CD8-positive, alpha-beta memory T cell (primary cell): Measurements from ENCODE around the gene ITGAL. TPM values are rescaled to one million over a fixed set of nuclear protein-coding genes. Genes with fewer than 3 reads are reported as not detected.

Experiments
- CTCF ChIA-PET: fragments of 350-600 bp; sonication (Branson Sonifier 250); formaldehyde crosslinking; loops from one replicate; lab custom pipeline; 2021; ENCODE audit warnings: antibody characterized with exemption; lab: Charles Lee
- POLR2A ChIA-PET: fragments of 350-600 bp; sonication (Branson Sonifier 250); formaldehyde crosslinking; loops from one replicate; lab custom pipeline; 2021; ENCODE audit warnings: antibody characterized with exemption; lab: Charles Lee
- DNase-seq, 5 donors: peaks; one replicate each; pipeline versions ENCODE4 v3.0.0 to v3.0.0-alpha.2; 2020 to 2022; ENCODE audit warnings: mixed read lengths in 1 of 5
- H3K27ac ChIP-seq: one replicate; pipeline ENCODE4 v1.7.0; 2013; ENCODE audit warnings: low read depth, mild to moderate bottlenecking, low read length, moderate library complexity
- H3K27me3 ChIP-seq: 2 replicates; pipeline ENCODE4 v1.7.0; 2013; ENCODE audit warnings: low read length, mild to moderate bottlenecking; ENCODE audit not compliant: insufficient read depth, poor library complexity, severe bottlenecking
- H3K36me3 ChIP-seq: 2 replicates; pipeline ENCODE4 v1.7.0; 2013; ENCODE audit warnings: mild to moderate bottlenecking, low read length, moderate library complexity; ENCODE audit not compliant: insufficient read depth
- H3K4me1 ChIP-seq: 2 replicates; pipeline ENCODE4 v1.7.0; 2013; ENCODE audit warnings: mild to moderate bottlenecking, low read length, moderate library complexity; ENCODE audit not compliant: insufficient read depth
- H3K4me3 ChIP-seq: 2 replicates; pipeline ENCODE4 v1.7.0; 2013; ENCODE audit warnings: mild to moderate bottlenecking, low read length
- H3K9me3 ChIP-seq: 2 replicates; pipeline ENCODE4 v1.7.0; 2013; ENCODE audit warnings: mild to moderate bottlenecking, low read length
- H3K27ac Mint-ChIP-seq, 8 donors: one replicate each; pipeline ENCODE4 v1.8.0; 2020 to 2021; ENCODE audit warnings: mixed read lengths in 8 of 8, mild to moderate bottlenecking in 6 of 8, inconsistent platforms in 3 of 8, moderate library complexity in 3 of 8
- H3K27me3 Mint-ChIP-seq, 2 donors: one replicate each; pipeline ENCODE4 v1.8.0; 2020 to 2021; ENCODE audit warnings: mixed read lengths in 2 of 2, mild to moderate bottlenecking in 1 of 2, moderate library complexity in 1 of 2
- H3K36me3 Mint-ChIP-seq, 3 donors: one replicate each; pipeline ENCODE4 v1.8.0; 2020 to 2021; ENCODE audit warnings: mixed read lengths in 3 of 3, inconsistent platforms in 1 of 3, mild to moderate bottlenecking in 1 of 3
- H3K4me1 Mint-ChIP-seq, 3 donors: one replicate each; pipeline ENCODE4 v1.8.0; 2020 to 2021; ENCODE audit warnings: mixed read lengths in 3 of 3, inconsistent platforms in 1 of 3, mild to moderate bottlenecking in 1 of 3
- H3K4me3 Mint-ChIP-seq, 7 donors: one replicate each; pipeline ENCODE4 v1.8.0; 2020 to 2021; ENCODE audit warnings: mixed read lengths in 7 of 7, mild to moderate bottlenecking in 6 of 7, moderate library complexity in 4 of 7, inconsistent platforms in 2 of 7
- H3K9me3 Mint-ChIP-seq, 5 donors: one replicate each; pipeline ENCODE4 v1.8.0; 2020 to 2022; ENCODE audit warnings: mixed read lengths in 5 of 5, mild to moderate bottlenecking in 3 of 5, moderate library complexity in 2 of 5, inconsistent platforms in 1 of 5
- polyA plus RNA-seq: library from polyadenylated mRNA; unstranded; fragments of 300-500 nt; fragmentation: Illumina TruSeq; gene quantifications from one replicate; pipeline ENCODE4 v1.2.3, GENCODE V29; 2021
- total RNA-seq, 2 experiments: library from RNA; stranded (reverse); gene quantifications; one replicate each; pipeline ENCODE4 v1.2.3, GENCODE V29; 2021

ITGAL gene
- total and polyA plus RNA-seq, 3 experiments from 2014 or later, result 256 to 363 (median 333) TPM

DNA sequence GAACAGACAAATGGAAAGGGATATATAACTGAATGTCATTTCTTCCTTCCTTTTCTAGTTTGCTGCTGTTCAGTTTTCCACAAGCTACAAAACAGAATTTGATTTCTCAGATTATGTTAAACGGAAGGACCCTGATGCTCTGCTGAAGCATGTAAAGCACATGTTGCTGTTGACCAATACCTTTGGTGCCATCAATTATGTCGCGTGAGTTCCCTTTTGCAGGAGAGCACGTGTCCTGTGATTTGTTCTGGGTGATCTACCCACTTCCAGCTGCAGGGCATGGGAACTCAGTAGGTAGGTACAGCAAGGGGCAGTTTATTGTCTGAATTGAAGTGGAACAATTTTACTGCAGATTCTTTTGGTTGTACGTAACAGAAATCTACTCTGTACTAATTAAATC is 8.8 kb downstream of the ITGAL start:
- Mint-ChIP-seq H3K4me1 (peaks cover 46 to 75% (median 63%) of the 10 kb centered on the region in 3 donors), H3K4me3 (no peak overlapping the region), H3K9me3 (no peaks in the 10 kb centered on the region)

DNA sequence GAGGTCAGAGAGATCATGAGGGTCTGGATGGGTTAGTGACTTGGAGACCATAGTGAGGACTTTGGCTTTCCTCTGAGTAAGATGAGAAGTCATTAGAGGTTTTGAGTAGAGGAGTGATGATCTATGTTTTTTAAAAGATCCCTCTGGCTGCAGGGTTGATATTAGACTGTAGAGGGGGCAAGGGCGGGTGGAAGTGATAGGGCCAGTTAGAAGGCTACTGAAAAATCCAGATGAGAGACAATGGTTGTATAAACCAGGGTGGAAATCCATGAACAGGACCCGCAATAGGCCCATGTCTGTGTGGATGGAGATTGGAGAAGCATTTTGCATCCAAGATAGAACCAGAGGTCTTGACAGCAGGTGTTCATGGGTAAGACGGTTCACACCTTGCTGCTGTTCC is 9.8 kb downstream of the ITGAL start:
- peak overlapping the region in 5 of 7 donors; percentile 2 to 57 (median 26) for H3K4me3 Mint-ChIP-seq
- Histone ChIP-seq H3K27ac (no peak overlapping the region), H3K4me3 (no peak overlapping the region), H3K9me3 (no peaks in the 10 kb centered on the region), H3K27me3 (no peaks in the 10 kb centered on the region), H3K4me1 (peaks cover 38% of the 10 kb centered on the region), H3K36me3 (peaks cover 53% of the 10 kb centered on the region)
- peak overlapping the region; percentile 34 to 90 (median 77) for H3K27ac Mint-ChIP-seq
- no peak for DNase-seq
- no peaks in the 10 kb centered on the region for H3K27me3 Mint-ChIP-seq
- H3K4me1 Mint-ChIP-seq, result peaks cover 42 to 69% (median 57%) of the 10 kb centered on the region in 3 donors
- ChIA-PET CTCF (interaction anchor here (1.2 to 2.7 kb wide), 4 partner anchors 9 to 52 kb away, joined by 3 to 8 read pairs (median 6); partner anchors contain the start of genes DCTPP1 and SEPHS2), POLR2A (interaction anchor here (0.6 to 5.1 kb wide), 3 partner anchors 10 to 17 kb away, joined by 3 to 29 read pairs (median 3); partner anchors contain the start of gene ITGAL)
- peaks cover 0 to 1% (median 0%) of the 10 kb centered on the region in 5 donors for H3K9me3 Mint-ChIP-seq
- H3K36me3 Mint-ChIP-seq, result peaks cover 0 to 91% (median 21%) of the 10 kb centered on the region in 3 donors

More for the DNA sequence above, 8.8 kb downstream of the ITGAL start:
- Histone ChIP-seq H3K4me3 (no peak overlapping the region), H3K4me1 (peaks cover 46% of the 10 kb centered on the region), H3K9me3 (no peaks in the 10 kb centered on the region), H3K27me3 (no peaks in the 10 kb centered on the region), H3K27ac (no peak overlapping the region), H3K36me3 (peaks cover 60% of the 10 kb centered on the region)
- Mint-ChIP-seq H3K27me3 (peaks cover 0 to 1% of the 10 kb centered on the region in 2 donors), H3K36me3 (peaks cover 0 to 92% (median 19%) of the 10 kb centered on the region in 3 donors), H3K27ac (peak overlapping the region in 4 of 8 donors; percentile 32 to 84 (median 58))
- no peak for DNase-seq
- POLR2A ChIA-PET, result interaction anchor here (0.6 to 5.1 kb wide), 5 partner anchors 9 to 29 kb away, joined by 3 to 29 read pairs (median 12); partner anchors contain the start of gene ITGAL
- CTCF ChIA-PET, result interaction anchor here (0.9 to 3.4 kb wide), 4 partner anchors 16 to 52 kb away, joined by 3 to 27 read pairs (median 5); partner anchors contain the start of gene DCTPP1

DNA sequence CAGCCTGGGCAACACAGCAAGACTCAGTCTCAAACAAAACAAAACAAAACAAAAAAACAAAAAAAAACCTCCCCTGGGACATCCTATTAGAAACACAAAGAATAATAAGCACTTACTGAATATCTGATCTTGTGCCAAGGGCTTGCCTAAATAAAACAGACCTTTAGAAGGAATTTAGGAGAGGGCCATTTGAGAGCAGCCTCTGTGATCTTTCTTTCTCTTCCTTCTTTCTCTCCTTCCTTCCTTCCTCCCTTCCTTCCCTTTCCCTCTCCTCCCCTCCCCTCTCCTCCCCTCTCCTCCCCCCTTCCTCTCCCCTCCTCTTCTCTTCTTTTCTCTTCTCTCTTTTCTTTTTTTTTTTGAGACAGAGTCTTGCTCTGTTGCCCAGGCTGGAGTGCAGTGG is 12.3 kb downstream of the ITGAL start:
- ChIA-PET CTCF (interaction anchor here (0.9 to 2.7 kb wide), 3 partner anchors 10 to 55 kb away, joined by 3 to 8 read pairs (median 5); partner anchors contain the start of gene DCTPP1), POLR2A (interaction anchor here (5.1 kb wide), 1 partner anchor 12 kb away, joined by 29 read pairs; the partner anchor contains the start of gene ITGAL)
- Mint-ChIP-seq H3K9me3 (peaks cover 0 to 1% (median 0%) of the 10 kb centered on the region in 5 donors), H3K36me3 (peaks cover 4 to 91% (median 27%) of the 10 kb centered on the region in 3 donors), H3K27me3 (no peaks in the 10 kb centered on the region), H3K4me1 (peaks cover 42 to 67% (median 49%) of the 10 kb centered on the region in 3 donors), H3K4me3 (no peak overlapping the region), H3K27ac (peak overlapping the region in 5 of 8 donors; percentile 20 to 70 (median 46))
- no peak for DNase-seq
- Histone ChIP-seq H3K27ac (no peak overlapping the region), H3K36me3 (peaks cover 67% of the 10 kb centered on the region), H3K4me3 (no peak overlapping the region), H3K9me3 (no peaks in the 10 kb centered on the region), H3K4me1 (peaks cover 21% of the 10 kb centered on the region), H3K27me3 (no peaks in the 10 kb centered on the region)

DNA sequence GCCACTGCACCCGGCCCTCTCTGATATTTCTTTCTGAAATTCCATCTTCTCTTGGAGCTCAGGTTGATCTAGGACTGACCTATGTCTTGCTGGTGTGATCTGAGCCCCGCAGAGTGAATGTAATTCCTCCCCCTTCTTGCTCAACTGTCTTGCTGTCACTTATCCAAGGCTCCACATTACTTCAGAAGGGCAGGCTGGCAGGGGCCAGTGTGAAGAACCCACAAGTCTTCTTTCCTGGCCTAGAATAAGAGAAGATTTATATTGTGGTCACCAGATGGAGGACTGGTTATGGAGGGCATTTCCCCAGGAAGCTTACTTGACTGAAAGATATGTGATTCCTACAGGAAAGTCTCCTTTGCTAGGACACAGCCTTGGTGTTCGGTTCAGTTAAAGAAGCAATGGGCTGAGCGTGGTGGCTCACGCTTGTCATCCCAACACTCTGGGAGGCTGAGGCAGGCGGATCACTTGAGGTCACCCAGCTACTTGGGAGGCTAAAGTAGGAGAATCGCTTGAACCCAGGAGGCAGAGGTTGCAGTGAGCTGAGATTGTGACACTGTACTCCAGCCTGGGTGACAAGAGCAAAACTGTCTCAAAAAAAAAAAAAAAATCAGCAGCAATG is 13.4 kb downstream of the ITGAL start:
- no peaks in the 10 kb centered on the region for H3K27me3 Mint-ChIP-seq
- POLR2A ChIA-PET, result interaction anchor here (0.6 to 1.0 kb wide), 4 partner anchors 11 to 68 kb away, joined by 3 to 6 read pairs (median 3); no protein-coding TSS in a partner anchor
- CTCF ChIA-PET, result interaction anchor here (1.5 kb wide), 1 partner anchor 36 kb away, joined by 5 read pairs; no protein-coding TSS in a partner anchor

DNA sequence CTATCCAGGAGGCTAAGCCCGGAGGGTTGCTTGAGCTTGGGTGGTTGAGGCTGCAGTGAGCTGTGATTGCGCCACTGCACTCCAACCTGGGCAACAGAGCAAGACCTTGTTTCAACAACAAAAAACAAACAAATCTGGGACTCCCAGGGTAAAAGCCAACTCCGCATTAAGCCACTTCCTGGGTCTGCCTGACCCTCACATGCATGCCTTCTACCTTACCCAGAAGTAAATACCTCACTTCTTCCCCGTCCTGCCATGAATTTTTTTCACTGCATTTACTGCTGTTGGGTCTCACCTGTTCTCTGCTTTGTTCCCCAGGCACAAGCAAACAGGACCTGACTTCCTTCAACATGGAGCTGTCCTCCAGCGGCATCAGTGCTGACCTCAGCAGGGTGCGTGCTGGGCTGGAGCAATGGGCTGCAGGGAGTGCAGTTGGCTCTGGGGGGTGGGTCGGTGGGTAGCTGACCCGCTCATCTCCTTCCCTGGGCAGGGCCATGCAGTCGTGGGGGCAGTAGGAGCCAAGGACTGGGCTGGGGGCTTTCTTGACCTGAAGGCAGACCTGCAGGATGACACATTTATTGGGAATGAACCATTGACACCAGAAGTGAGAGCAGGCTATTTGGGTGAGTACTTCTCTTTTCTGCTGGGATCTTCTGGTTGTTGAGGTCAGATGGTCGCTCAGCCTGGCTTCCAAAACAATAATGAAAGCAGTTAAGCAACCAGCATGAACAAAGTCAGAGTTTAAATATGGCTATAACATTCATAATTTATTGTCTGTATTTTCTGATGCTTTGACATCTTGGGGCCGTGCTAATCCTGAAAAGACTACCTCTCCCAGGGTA is 16.4 kb downstream of the ITGAL start:
- peaks cover 28 to 53% (median 33%) of the 10 kb centered on the region in 3 donors for H3K4me1 Mint-ChIP-seq
- H3K4me3 ChIP-seq, result no peak overlapping the region
- ChIA-PET CTCF (interaction anchor here (0.8 to 2.0 kb wide), 5 partner anchors 13 to 140 kb away, joined by 3 to 7 read pairs (median 5); partner anchors contain the start of gene DCTPP1), POLR2A (interaction anchor here (0.7 to 1.6 kb wide), 5 partner anchors 10 to 69 kb away, joined by 3 to 8 read pairs (median 5); partner anchors contain the start of gene ZNF764)
- H3K9me3 ChIP-seq, result no peaks in the 10 kb centered on the region
- H3K36me3 ChIP-seq, result peaks cover 51% of the 10 kb centered on the region
- H3K27me3 ChIP-seq, result no peaks in the 10 kb centered on the region
- H3K36me3 Mint-ChIP-seq, result peaks cover 4 to 83% (median 14%) of the 10 kb centered on the region in 3 donors
- no peaks in the 10 kb centered on the region for H3K27me3 Mint-ChIP-seq
- peaks cover 0 to 1% (median 0%) of the 10 kb centered on the region in 5 donors for H3K9me3 Mint-ChIP-seq
- H3K4me3 Mint-ChIP-seq, result peak overlapping the region in 1 of 7 donors; percentile 52
- H3K27ac Mint-ChIP-seq, result peak overlapping the region in 7 of 8 donors; percentile 11 to 88 (median 75)
- H3K4me1 ChIP-seq, result peaks cover 13% of the 10 kb centered on the region
- no peak for DNase-seq
- no peak overlapping the region for H3K27ac ChIP-seq

More for the DNA sequence above, 13.4 kb downstream of the ITGAL start:
- Histone ChIP-seq H3K36me3 (peaks cover 65% of the 10 kb centered on the region), H3K4me3 (no peak overlapping the region), H3K4me1 (peaks cover 16% of the 10 kb centered on the region), H3K27ac (no peak overlapping the region), H3K27me3 (no peaks in the 10 kb centered on the region), H3K9me3 (no peaks in the 10 kb centered on the region)
- Mint-ChIP-seq H3K9me3 (peaks cover 0 to 1% (median 0%) of the 10 kb centered on the region in 5 donors), H3K4me1 (peaks cover 38 to 64% (median 45%) of the 10 kb centered on the region in 3 donors), H3K36me3 (peaks cover 4 to 91% (median 25%) of the 10 kb centered on the region in 3 donors), H3K27ac (peak overlapping the region; percentile 52 to 98 (median 68)), H3K4me3 (peak overlapping the region in 1 of 7 donors; percentile 66)
- no peak for DNase-seq

DNA sequence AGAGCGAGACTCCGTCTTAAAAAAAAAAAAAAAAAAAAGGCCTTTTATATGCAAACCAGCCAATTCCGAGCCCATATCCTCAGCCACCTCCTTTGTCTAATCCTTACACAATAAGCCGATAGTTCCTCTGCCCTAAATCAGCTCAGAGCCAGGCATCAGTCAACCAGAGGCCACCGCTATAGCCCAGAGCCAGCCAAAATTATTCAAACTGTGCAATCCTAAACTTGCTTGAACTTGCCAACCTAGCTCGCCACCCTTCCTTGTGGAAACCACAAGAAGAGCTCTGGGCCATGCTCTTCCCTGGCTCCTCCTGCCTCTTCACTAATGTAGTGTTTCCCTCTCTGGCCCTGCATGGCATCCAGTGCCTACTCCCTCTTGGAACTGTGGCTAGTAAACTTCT is 17.7 kb downstream of the ITGAL start:
- H3K4me1 Mint-ChIP-seq, result peaks cover 27 to 54% (median 38%) of the 10 kb centered on the region in 3 donors
- peaks cover 12 to 83% (median 17%) of the 10 kb centered on the region in 3 donors for H3K36me3 Mint-ChIP-seq
- peaks cover 61% of the 10 kb centered on the region for H3K36me3 ChIP-seq
- CTCF ChIA-PET, result interaction anchor here (0.7 to 2.3 kb wide), 3 partner anchors 15 to 80 kb away, joined by 3 to 16 read pairs (median 3); no protein-coding TSS in a partner anchor
- H3K9me3 Mint-ChIP-seq, result peaks cover 0 to 1% (median 0%) of the 10 kb centered on the region in 5 donors
- no peaks in the 10 kb centered on the region for H3K9me3 ChIP-seq
- H3K27ac ChIP-seq, result no peak overlapping the region
- H3K4me3 Mint-ChIP-seq, result no peak overlapping the region
- no peak overlapping the region for H3K4me3 ChIP-seq
- H3K27ac Mint-ChIP-seq, result peak overlapping the region in 7 of 8 donors; percentile 2 to 91 (median 52)
- H3K27me3 ChIP-seq, result no peaks in the 10 kb centered on the region
- DNase-seq, result no peak
- POLR2A ChIA-PET, result interaction anchor here (0.5 to 2.0 kb wide), 6 partner anchors 17 to 71 kb away, joined by 3 to 9 read pairs (median 5); partner anchors contain the start of gene ITGAL
- no peaks in the 10 kb centered on the region for H3K27me3 Mint-ChIP-seq
- peaks cover 13% of the 10 kb centered on the region for H3K4me1 ChIP-seq

DNA sequence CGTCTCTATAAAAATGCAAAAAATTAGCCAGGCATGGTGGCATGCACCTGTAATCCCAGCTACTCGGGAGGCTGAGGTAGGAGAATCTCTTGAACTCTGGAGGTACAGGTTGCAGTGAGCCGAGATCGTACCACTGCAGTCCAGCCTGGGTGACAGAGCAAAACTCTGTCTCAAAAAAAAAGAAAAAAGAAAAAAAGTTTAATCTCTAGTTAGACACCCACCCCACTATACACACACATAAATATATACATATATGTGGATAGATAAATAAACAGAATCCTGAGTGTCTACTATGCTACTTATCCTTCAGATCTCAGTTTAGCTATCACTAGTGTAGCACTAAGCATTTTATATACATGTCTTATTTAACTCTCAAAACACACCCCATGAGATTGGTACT is 18.7 kb downstream of the ITGAL start:
- H3K4me3 ChIP-seq, result no peak overlapping the region
- H3K4me1 Mint-ChIP-seq, result peaks cover 24 to 49% (median 33%) of the 10 kb centered on the region in 3 donors
- peaks cover 59% of the 10 kb centered on the region for H3K36me3 ChIP-seq
- no peaks in the 10 kb centered on the region for H3K27me3 ChIP-seq
- no peak for DNase-seq
- ChIA-PET POLR2A (interaction anchor here (0.6 to 2.0 kb wide), 11 partner anchors 10 to 61 kb away, joined by 3 to 16 read pairs (median 5); partner anchors contain the start of genes DCTPP1 and ITGAL), CTCF (interaction anchor here (1.0 to 4.5 kb wide), 8 partner anchors 8 to 81 kb away, joined by 3 to 20 read pairs (median 4); partner anchors contain the start of gene DCTPP1)
- peaks cover 13% of the 10 kb centered on the region for H3K4me1 ChIP-seq
- peaks cover 12 to 81% (median 17%) of the 10 kb centered on the region in 3 donors for H3K36me3 Mint-ChIP-seq
- H3K4me3 Mint-ChIP-seq, result peak overlapping the region in 1 of 7 donors; percentile 46
- H3K9me3 Mint-ChIP-seq, result peaks cover 0 to 1% (median 0%) of the 10 kb centered on the region in 5 donors
- peak overlapping the region; percentile 44 for H3K27ac ChIP-seq
- no peaks in the 10 kb centered on the region for H3K9me3 ChIP-seq
- H3K27me3 Mint-ChIP-seq, result no peaks in the 10 kb centered on the region
- H3K27ac Mint-ChIP-seq, result peak overlapping the region in 6 of 8 donors; percentile 3 to 91 (median 70)
